ENCODE measurements around the gene EDC3. TPM values are rescaled to one million over a fixed set of nuclear protein-coding genes. Genes with fewer than 3 reads are reported as not detected.
"Not testable (repeated sequence)": the region's sequence is repeated elsewhere in the genome, so short reads cannot be mapped to it uniquely, and the experiment has no call there.

EDC3 gene
- total RNA-seq, 1 experiment from 2014 or later, result 62.0 TPM

GRCh38 chr15:74663303-74664027, 32.4 kb downstream of the EDC3 start:
- Histone ChIP-seq H3K36me3 (ENCODE audit: control insufficient read depth, insufficient read depth, low read length) (no peaks in the 10 kb centered on the region), H3K4me1 (peaks cover 19% of the 10 kb centered on the region), H3K9me3 (no peaks in the 10 kb centered on the region), H3K4me3 (ENCODE audit: low read depth, low read length) (no peak overlapping the region), H3K27me3 (replicated peaks; ENCODE audit: control insufficient read depth, insufficient read depth, low read length) (no peaks in the 10 kb centered on the region)
- H3K9me3 Mint-ChIP-seq (ENCODE audit: unreplicated experiment), result no peaks in the 10 kb centered on the region
- BruUV-seq (replicated peaks), result no TSS peak
- peaks cover 10% of the 10 kb centered on the region for H3K4me1 Mint-ChIP-seq (ENCODE audit: low read depth, unreplicated experiment)
- peak overlapping the region; percentile 57 for H3K27ac Mint-ChIP-seq (ENCODE audit: unreplicated experiment)
- ChIA-PET CTCF (interaction anchor here (1.2 kb wide), 1 partner anchor 105 kb away, joined by 5 read pairs; no protein-coding TSS in a partner anchor), POLR2A (no interaction called here)
- DNase-seq, result no peak
- intact Hi-C loops (cut with micrococcal nuclease; ENCODE audit: unreplicated experiment), result no loop called here
- no peak overlapping the region for H3K4me3 Mint-ChIP-seq (ENCODE audit: unreplicated experiment)
- no peaks in the 10 kb centered on the region for H3K27me3 Mint-ChIP-seq (ENCODE audit: insufficient read depth, unreplicated experiment)
- no peak for TF ChIP-seq CTCF (IDR thresholded peaks at IDR 0.05; ENCODE audit: insufficient read depth in 1 of 2, low read depth in 1 of 2, low read length in 1 of 2, severe bottlenecking in 1 of 2, unreplicated experiment in 1 of 2)
- peaks cover 13% of the 10 kb centered on the region for H3K36me3 Mint-ChIP-seq (ENCODE audit: insufficient read depth, unreplicated experiment)

DNA sequence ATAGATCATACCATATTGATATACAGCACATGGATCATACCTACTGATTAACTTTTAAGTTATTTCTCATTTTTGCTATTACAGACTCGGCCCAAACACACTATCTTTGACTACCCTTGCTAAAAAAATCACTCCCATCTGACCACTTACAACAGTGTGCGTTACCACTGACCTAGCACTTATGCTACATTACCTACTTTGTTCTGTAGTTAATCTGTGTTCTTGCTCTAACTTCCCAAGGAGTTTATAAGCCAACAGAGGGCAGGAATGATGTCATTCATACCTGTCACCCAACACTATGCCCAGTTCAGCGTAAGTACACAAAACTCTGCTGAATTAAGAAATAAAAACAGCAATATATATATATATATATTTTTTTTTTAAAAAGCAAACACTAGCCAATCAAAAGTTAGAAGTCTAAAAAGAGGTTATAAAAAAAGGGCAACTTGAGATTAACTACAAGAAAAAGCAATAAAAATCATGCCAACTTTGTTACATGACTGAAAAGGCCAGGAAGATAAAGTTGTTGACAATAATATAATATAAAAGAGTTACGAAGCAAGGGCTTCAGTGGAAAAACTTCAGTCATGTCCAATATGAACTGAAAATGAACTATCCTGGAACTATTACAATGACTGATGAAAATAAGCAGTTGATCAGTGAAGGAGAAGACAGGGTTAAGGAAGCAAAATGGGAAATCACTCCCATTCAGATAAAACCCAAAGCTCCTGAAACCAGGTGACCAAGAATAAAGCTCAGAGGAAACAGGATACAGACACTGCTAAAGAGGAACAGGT, 33.6 kb downstream of the EDC3 start:
- Mint-ChIP-seq H3K36me3 (ENCODE audit: insufficient read depth, unreplicated experiment) (peaks cover 5% of the 10 kb centered on the region), H3K4me3 (ENCODE audit: unreplicated experiment) (no peak overlapping the region), H3K4me1 (ENCODE audit: low read depth, unreplicated experiment) (peaks cover 10% of the 10 kb centered on the region), H3K27me3 (ENCODE audit: insufficient read depth, unreplicated experiment) (no peaks in the 10 kb centered on the region), H3K27ac (ENCODE audit: unreplicated experiment) (no peak overlapping the region), H3K9me3 (ENCODE audit: unreplicated experiment) (no peaks in the 10 kb centered on the region)
- ChIA-PET CTCF (interaction anchor here (0.9 kb wide), 1 partner anchor 107 kb away, joined by 3 read pairs; no protein-coding TSS in a partner anchor), POLR2A (no interaction called here)
- no peak overlapping the region for H3K4me3 ChIP-seq (ENCODE audit: low read depth, low read length)
- TF ChIP-seq CTCF (IDR thresholded peaks at IDR 0.05; ENCODE audit: insufficient read depth in 1 of 2, low read depth in 1 of 2, low read length in 1 of 2, severe bottlenecking in 1 of 2, unreplicated experiment in 1 of 2), result no peak
- DNase-seq, result no peak
- peaks cover 19% of the 10 kb centered on the region for H3K4me1 ChIP-seq
- BruUV-seq (replicated peaks), result no TSS peak
- no peaks in the 10 kb centered on the region for H3K9me3 ChIP-seq
- H3K36me3 ChIP-seq (ENCODE audit: control insufficient read depth, insufficient read depth, low read length), result no peaks in the 10 kb centered on the region
- intact Hi-C loops (cut with micrococcal nuclease; ENCODE audit: unreplicated experiment), result no loop called here
- H3K27me3 ChIP-seq (replicated peaks; ENCODE audit: control insufficient read depth, insufficient read depth, low read length), result no peaks in the 10 kb centered on the region

DNA sequence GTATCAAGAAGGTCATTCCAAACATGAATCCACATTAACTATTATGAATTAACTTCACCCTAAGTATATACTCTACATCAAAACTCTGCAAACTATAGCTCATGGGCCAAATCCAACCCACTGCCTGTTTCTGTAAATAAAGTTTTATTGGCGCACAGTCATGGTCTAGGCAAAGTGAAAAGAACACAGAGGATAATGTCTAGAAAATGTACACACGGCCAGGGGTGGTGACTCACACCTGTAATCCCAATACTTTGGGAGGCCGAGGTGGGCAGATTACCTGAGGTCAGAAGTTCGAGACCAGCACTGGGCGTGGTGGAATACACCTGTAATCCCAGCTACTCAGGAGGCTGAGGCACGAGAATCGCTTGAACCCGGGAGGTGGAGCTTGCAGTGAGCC, 34.5 kb downstream of the EDC3 start:
- H3K27me3 Mint-ChIP-seq (ENCODE audit: insufficient read depth, unreplicated experiment); H3K27me3 ChIP-seq (replicated peaks; ENCODE audit: control insufficient read depth, insufficient read depth, low read length); BruUV-seq (replicated peaks); DNase-seq; H3K9me3 Mint-ChIP-seq (ENCODE audit: unreplicated experiment); H3K27ac Mint-ChIP-seq (ENCODE audit: unreplicated experiment); H3K36me3 ChIP-seq (ENCODE audit: control insufficient read depth, insufficient read depth, low read length); intact Hi-C loops (cut with micrococcal nuclease; ENCODE audit: unreplicated experiment); POLR2A ChIA-PET; H3K4me3 Mint-ChIP-seq (ENCODE audit: unreplicated experiment); H3K4me3 ChIP-seq (ENCODE audit: low read depth, low read length); H3K9me3 ChIP-seq; CTCF ChIA-PET; H3K36me3 Mint-ChIP-seq (ENCODE audit: insufficient read depth, unreplicated experiment): not testable (repeated sequence)
- peaks cover 10% of the 10 kb centered on the region for H3K4me1 Mint-ChIP-seq (ENCODE audit: low read depth, unreplicated experiment)
- peaks cover 19% of the 10 kb centered on the region for H3K4me1 ChIP-seq

All from Caco-2 (cell line).